Activated naive CD8-positive, alpha-beta T cell treated with anti-CD3 and anti-CD28 coated beads, Interleukin-2, amount 50 U/mL, for 16 hours (primary cell): Measurements from ENCODE around the gene COL9A3.

ENCODE experiments used
- DNase-seq: peaks from one replicate; pipeline ENCODE4 v3.0.0-alpha.2; 2020; ENCODE audit warnings: low read depth, low spot score

COL9A3 gene

DNA sequence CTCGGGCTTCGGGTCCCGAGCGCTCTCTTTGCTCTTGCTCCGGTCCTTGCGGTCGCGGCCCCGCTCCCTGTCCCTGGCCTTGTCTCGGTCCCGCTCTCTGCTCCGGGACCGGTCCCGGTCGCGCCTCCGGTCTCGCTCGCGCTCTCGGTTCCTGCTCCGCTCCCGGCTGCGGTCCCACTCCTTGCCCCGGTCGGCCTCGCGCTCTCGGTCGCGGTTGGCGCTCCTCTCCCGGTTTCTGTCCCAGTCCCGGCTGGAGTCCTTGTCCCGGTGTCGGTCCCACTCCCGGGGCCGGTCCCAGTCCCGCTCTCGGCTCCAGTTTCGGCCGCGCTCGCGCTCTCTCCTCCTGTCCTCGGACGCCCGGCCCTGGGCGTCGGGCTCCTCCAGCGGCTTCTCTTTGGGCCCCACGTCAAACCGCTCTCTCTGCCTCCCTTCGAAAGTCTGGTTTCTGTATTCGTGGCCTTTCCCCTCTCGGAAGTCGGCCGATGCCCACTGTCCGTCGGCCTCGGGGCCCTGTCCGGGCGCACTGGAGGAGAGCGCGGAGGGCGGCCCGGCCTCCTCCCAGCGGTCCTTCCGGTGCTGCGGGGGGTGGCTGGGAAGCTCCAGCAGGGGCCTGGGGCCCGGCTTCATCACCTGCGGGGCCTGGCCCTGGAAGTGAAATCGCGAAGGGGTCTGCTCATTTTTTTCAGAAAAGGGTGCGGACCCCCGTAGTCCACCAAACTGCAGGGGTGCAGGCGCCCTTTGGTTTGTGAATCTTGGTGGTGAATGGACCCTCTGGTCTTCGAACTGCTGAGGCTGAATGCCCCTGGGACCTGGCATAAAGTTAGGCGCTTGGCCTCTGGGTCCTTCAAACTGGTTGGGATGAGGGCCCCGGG lies 62.7 kb downstream of the COL9A3 start:
- no peak for DNase-seq

DNA sequence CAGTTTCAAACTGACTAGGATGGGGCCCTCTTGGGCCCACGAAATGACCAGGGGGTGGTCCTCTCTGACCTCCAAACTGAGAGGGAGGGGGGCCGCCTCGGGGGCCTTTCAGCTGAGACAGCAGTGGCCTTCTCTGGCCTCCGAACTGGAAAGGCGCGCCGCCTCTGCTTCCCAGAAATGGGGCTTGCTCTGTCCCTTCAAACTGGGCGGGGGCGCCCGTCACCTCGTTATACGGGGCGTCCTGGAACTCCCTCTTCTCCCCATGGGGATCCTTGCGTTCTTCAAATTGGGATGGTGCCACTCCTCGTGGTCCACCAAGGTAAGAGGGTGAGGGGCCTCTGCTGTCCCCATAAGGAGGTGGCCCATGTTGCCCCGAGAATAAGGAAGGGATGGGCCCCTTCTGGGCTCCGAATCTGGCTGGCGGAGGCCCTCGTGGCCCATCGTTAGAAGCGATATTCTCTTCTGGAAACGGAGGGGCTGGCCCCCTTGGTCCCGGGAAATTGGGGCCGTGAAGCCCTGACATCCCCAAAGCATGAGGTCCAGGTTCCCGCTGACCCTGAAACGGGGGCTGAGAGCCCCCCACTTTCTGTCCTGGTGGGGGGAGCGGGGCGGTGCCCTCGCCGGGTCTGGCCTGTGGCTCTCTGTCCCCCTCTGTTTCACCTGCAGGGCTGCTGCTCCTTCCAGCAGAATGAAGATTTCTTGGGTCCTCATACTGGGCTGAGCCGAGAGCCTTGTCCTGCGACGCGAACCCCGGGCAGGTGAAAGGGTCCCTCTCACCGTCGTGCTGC lies 63.5 kb downstream of the COL9A3 start:
- no peak for DNase-seq

DNA sequence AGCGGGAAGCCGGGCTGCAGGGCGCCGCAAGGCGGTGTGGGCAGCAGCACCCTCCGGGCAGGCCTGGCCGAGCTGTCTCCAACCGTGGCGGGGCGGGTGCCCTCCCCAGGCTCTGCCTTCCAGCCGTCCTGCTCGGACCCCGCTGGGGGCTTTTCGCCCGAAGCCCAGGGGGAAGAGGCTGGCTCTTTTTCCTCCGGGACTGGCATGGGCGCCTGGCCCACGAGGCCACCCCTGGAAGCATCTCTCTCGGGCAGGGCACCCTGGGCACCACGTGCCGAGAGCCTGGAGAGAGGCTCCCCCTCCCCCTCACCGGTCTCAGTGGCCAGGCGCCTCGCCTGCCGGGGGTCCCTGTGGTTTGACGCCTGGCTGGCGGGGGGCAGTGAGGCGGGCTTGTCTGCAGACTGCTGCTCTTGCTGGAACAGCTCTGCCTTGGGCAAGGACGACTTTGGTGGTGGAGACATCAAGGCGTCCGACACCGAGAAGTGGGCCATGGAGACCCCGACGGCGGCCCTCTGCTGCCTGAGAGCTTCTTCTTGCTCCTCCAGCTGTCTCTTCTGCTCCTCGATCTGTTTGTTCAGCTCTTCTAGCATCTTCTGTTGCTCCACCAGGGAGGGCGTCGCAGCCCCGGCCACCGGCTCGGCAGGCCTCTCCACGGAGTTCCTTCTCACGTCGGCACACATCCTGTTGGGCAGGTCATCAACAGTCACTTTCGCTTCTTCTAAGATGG lies 64.2 kb downstream of the COL9A3 start:
- DNase-seq: no peak

DNA sequence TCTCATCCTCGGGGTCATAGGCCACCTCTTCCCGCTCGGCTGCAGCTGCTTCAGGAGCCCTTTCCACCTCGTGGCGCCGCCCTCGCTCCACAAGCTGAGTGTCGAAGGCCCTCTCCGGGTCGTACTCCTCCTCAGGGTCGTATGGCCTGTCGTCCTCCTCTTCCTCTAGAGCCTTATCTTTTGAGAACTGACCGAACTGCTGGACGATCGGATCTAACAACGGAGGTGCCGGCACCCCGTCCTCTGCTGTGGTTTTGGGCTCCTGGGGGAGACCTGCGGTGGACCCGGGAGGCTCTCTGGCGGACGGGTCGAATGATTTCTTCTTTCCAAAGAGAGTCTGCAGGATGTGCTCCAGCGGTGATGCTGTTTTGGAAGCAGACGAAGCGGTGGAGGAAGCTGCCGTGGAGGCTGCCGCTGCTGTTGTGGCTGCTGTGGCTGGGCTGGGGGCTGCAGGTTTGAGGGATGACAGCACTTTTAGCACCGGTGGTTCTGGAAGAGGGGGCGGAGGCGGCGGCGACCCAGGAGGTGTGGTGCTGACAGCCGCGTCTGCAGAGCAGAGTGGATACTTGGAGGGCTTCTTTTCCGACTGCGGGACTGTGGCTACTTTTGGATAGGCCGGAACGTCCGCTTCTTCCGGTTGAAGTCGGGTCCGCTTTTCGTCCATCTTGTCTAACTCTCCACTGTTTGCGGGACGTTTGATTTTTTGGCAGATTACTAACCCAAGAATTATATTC lies 65.0 kb downstream of the COL9A3 start:
- no peak for DNase-seq

DNA sequence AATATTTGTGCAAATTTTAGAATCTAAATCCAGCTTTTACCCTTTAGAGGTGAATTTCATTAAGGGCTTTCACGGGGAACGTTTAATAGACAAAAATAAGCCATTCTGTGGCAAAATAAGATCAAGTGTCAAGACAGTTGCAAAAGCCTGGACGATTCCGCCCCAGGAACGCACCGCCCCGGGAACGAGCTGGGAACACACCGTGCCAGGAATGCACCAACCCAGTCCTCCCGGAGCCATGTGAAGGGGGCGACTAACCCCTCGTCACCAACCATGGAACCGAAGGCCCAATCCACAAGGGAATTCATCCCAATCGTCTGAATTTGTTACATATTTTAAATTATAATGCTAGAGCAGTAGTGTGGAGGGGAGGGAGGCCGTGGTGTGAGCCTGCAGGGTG lies 65.6 kb downstream of the COL9A3 start:
- no peak for DNase-seq

DNA sequence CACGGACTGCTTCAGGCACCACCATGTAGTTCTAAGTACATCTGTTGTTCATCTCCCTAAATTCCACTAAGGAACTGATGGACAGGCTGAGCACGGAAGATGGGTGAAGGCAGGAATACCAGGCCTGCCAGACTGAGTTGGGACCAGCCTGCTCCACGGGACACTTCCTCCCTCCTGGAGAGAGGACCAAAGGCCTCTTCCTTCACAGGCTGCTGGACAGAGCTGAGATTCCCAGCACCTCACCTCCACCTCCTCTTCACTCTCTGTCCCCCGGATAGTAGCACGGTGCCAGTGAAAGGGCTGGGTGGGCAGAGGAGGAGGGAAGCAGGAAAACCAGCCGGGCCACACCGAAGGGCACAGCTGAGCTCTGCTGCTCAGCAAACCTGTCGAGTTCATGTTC lies 67.7 kb downstream of the COL9A3 start:
- no peak for DNase-seq

DNA sequence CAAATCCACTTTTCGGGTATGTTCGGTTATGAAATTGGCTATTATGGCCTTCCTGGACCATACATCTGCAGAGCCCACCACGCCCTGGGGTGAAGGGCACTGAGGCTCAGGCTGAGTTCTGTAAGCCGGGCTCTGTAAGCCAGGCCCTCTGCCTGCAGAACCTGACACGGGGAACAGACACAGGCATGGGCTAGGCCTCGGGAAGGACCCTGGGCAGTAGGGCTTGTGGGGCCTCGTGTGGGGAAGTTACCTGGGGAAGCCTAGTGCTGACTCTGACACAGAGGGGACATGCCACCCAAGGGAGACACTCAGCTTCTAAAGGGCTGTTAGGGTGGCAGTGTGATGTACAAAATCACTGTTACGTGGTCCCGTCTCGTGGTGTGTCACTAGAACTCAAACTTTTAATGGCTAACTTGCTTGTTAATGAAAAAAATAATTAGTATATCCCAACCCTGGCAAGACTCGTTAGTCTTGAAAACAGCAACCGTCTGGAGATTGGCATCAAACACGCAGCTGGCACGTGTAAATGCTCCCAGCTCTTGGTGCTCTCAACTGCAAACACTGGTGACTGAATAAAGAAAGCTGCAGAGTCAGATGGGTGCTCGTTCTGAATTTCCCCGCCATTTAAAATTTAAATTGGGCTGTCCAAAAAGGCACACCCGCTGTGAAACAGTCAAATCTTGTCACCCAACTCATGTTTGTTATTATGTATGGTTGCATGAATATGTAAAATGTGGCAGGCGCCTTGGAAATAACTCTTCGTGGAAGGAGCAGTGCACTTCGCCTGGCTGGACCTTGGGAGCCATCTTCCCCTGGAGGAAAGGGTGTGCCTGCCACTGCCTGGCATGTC lies 68.4 kb downstream of the COL9A3 start:
- DNase-seq: no peak

DNA sequence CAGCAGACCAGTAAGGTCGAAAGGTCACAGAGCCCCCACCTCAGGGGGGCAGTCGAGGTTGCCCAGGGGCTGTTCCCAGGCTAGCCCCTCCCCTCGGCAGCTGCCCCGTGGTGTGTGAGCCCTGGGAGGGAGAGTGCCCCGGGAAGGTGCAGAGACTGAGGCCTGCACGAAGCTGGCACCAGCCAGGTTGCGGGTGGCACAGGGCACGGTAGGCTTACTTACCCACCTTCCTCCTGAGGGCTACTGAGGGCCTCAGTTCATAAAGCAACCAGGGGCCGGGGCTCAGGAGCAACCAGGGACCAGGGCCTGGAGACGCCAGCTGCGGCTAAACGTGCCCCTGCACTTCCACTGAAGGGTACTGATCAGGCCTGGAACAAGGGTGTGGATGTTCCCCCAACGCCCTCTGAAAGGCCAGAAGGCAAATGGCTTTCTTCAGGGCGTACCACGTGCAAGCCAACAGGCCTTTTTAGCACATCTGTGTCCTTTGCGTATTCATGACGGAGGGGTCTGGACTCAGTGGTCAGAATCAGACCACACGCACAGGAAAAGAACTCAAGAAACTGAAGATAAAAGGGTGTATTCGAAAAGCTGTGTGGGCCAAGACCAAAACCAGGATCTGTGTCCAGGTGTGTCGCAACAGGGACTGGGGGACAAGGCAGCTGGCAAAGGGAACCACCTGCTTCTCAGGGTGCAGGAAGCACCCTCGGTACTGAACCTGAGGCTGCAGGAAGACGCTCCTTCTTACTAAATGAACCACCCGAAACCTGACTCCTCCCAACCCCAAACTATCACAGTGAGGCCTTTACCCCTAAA lies 69.3 kb downstream of the COL9A3 start:
- DNase-seq: no peak

DNA sequence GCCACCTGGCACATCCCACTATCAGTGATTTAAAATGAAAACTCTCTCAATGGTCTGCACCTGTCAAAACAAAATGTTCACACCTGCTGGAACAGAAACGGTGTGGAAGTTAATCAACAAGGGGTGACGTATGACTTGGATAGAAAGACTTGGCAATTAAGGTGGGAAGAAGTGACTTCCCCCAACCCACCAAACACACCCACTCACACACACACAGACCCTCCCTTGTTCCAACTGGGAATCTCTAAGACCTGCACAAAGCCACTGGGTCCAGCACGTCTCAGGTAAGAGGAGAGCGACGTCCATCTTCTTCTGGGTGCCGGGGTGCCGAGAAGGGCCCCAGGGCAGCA lies 69.8 kb downstream of the COL9A3 start:
- DNase-seq: no peak

DNA sequence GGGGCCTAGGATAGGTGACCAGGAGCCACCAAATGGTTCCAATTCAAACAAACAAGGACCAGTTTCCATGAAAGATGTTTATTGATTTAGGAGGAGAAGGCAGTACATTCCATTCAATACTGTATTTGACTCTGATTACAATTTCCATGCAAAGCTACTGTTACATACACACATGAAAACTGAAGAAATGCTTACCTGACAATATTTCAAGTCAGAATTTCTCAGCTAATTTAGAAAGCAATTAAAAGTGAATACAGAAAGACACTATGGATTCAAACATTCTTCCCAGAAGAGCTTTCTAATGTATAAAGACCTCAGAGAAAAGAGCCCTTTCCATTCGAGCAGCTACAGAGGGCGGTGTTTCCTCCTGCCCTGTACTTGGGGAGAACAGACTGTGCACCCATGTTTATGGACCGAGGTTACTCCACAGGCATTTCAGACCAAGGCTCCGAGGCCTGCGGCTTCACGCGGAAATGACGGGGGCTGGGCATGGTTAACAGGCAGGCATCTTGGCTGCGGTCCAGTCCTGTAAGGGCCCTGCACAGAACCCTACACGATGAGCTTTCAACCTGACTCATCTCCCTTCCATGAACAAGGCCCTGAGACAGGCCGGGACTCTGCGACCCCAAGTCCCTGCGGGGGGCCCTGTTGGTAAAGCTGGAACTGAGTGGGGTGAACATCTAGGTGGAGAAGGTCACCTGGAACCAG lies 70.5 kb downstream of the COL9A3 start:
- no peak for DNase-seq

DNA sequence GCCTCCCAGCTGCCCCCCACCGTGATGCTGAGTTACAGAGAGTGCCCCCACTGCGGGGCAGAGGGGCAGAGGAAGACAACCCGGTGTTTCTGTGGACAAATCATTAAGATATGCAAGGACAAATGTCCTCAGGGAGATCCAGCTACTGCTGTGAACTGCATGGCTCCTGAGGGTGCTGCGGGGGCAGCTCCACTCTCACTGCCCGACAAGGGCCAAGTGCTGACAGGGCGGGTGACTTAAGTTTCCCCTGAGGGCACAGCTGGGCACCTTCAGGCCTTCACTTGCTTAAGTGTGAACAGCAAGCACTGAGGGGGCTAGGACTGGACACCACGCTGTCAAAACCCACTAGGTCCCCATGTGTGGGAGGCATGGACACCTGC lies 71.0 kb downstream of the COL9A3 start:
- DNase-seq: no peak

DNA sequence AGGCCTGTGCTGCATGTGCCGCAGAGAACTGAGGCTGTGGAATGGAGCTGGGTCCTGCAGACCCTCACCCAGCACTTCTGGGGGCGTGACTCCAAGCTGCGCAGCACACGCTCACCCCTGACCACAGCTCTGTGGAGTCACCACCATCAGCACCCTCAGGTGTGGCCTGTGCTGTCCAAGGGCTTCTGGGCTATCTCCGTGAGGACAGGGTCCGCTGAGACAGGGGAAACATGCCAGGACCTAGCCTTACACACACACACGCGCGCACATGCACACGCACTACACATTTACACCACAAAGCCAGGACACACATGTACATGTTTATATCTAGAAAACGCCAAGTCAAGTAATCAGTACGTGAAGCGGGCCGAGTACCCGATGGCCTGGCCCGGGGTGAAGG lies 71.6 kb downstream of the COL9A3 start:
- DNase-seq: no peak

DNA sequence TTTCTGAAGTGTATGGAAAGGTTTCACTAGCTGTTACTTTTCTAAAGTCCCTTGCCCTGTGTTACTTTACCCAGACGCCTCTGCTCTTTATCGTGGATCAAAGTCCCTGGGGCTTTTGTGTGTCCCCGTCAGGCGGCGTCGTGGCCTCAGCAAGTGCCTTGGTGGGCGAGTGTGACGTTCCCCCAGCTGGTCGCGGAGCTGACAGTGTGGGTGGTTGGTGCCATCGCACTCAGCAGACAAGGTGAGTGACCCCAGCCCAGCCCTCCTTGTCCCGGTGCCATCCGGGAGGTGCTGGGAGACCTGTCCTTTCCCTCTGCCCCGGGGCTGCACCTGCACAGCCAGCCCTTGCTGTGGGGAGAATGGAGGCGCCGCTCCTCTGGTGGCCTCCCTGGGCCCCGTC lies 72.1 kb downstream of the COL9A3 start:
- DNase-seq: no peak

DNA sequence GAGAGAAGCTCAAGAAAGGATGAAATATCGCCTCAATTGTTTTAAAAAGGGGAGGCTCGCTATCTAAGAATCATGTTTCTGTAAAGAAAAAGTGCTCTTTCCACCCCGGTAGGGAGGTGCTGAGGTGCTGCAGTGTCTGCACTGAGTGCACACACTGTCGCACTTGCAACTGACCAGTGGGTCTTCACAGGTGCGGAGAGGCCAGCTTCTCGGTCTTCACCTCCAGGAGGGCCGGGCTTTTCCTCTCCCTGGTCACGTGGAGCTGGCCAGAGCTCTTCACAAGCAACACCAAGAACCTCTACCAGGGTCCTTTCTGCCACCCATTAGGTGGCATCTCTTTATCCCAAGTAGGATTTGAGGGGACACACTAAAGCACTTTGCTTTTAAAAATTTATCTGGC lies 72.6 kb downstream of the COL9A3 start:
- DNase-seq: no peak

DNA sequence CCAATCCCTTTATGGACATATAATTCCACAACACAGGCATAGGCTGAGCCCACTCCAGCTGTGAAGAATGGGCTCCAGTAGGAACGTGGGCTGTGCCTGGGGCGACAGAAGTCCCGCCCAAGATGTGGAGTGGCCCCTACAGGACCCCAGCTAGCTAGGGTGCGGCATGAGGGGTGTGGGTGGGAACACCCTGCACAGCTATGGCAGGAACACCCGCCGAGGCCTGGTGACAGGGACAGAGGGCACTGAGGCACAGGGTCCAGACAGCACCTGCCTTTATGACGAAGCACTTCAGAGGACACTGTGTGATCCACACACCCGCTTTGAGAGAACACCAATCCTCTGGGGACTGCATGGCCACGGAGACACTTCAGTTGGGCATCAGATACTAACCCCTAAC lies 73.0 kb downstream of the COL9A3 start:
- DNase-seq: no peak

DNA sequence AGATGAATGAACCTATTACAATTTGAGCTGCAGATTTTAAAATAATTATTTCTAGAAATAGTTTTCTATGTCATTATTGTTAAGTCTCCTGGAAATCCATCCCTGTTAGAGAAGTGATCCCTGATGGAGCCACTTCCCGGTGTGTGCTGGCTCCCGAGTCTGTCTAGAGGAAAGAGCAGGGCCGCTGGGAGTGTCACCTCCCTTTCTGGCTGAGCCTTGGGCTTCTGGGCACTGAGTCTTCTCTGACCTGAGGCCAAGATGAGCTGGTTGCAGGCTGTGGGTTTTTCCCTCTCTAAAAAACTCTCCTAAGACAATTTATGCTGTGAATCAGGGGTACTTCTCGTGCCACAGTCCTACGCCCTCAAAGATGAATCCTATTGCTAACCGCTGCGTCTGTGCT lies 73.6 kb downstream of the COL9A3 start:
- no peak for DNase-seq
